ENCODE results near the gene AMER3. TPM values are rescaled to one million over a fixed set of nuclear protein-coding genes. Genes with fewer than 3 reads are reported as not detected.

The AMER3 gene
- total and polyA plus RNA-seq, 2 of the 8 experiments (the other 6 are each of a cell fraction or from before 2014, with no cell fraction given): 0.15 to 0.19 TPM

GRCh38 chr2:130744287-130745117 is 10.8 kb upstream of the AMER3 start (continued):
- TF ChIP-seq CHD7 (IDR thresholded peaks at IDR 0.05; ENCODE audit: insufficient replicate concordance, low read length): no peak
- TF ChIP-seq CTBP2 (IDR thresholded peaks at IDR 0.05; ENCODE audit: borderline replicate concordance, insufficient read depth, insufficient read length, low read length): no peak
- no peak for TF ChIP-seq EP300 (IDR thresholded peaks at IDR 0.05; ENCODE audit: borderline replicate concordance in 1 of 2, low read depth in 2 of 2, low read length in 2 of 2)
- no peak for TF ChIP-seq ATF3 (IDR thresholded peaks at IDR 0.05; ENCODE audit: insufficient read depth, low read depth, low read length)
- TF ChIP-seq KDM1A (IDR thresholded peaks at IDR 0.05; ENCODE audit: borderline replicate concordance, low read length): no peak
- TF ChIP-seq SIN3A (conservative IDR thresholded peaks at IDR 0.05 in 1 of 2, IDR thresholded peaks at IDR 0.05 in 1 of 2; ENCODE audit: low read depth in 1 of 2, low read length in 2 of 2): no peak
- TF ChIP-seq ZNF274 (IDR thresholded peaks at IDR 0.05; ENCODE audit: borderline replicate concordance, extremely low read depth, low read length): no peak
- no peak for TF ChIP-seq GABPA (IDR thresholded peaks at IDR 0.05; ENCODE audit: borderline replicate concordance, insufficient read depth, low read length)

Measured in H1 (cell line).